Right atrium auricular region (tissue), 2 donors: ENCODE results near the gene RCSD1. TPM values are rescaled to one million over a fixed set of nuclear protein-coding genes. Genes with fewer than 3 reads are reported as not detected.

ENCODE experiments used
- DNase-seq: peaks from one replicate; pipeline ENCODE4 v3.0.0-alpha.2; 2019; ENCODE audit warnings: low spot score
- H3K27ac ChIP-seq, 2 donors: fragments of 200-600 bp; sonication (generic); 1 replicate in 1 of 2; 2 replicates in 1 of 2; pipeline ENCODE4 v1.5.1; 2016 to 2019
- H3K27me3 ChIP-seq, 2 donors: fragments of 200-600 bp; sonication (generic); one replicate each; pipeline versions ENCODE4 v1.5.1 to v1.6.0; 2017 to 2019
- H3K36me3 ChIP-seq: fragments of 200-600 bp; sonication (generic); one replicate; pipeline ENCODE4 v1.5.1; 2016
- H3K4me1 ChIP-seq, 2 donors: fragments of 200-600 bp; sonication (generic); one replicate each; pipeline versions ENCODE4 v1.5.1 to v1.6.0; 2017 to 2019
- H3K4me3 ChIP-seq, 2 donors: fragments of 200-600 bp; sonication (generic); 1 replicate in 1 of 2; 2 replicates in 1 of 2; pipeline ENCODE4 v1.5.1; 2017 to 2019; ENCODE audit warnings: mild to moderate bottlenecking in 1 of 2, moderate library complexity in 1 of 2
- H3K9me3 ChIP-seq, 2 donors: fragments of 200-600 bp; sonication (generic); one replicate each; pipeline ENCODE4 v1.5.1; 2019
- CTCF ChIP-seq, 2 donors: fragments of 200-600 bp; sonication (generic); IDR thresholded peaks; one replicate each; pipeline ENCODE4 v1.5.1; 2019; ENCODE audit warnings: antibody characterized with exemption in 2 of 2
- total RNA-seq, 2 donors: library from RNA; depleted of rRNA; stranded (reverse); fragments of >200 nt; gene quantifications; one replicate each; pipeline ENCODE4 v1.1.0, GENCODE V29; 2016

The RCSD1 gene
- total RNA-seq, 2 donors from 2014 or later = 26.5 to 39.3 TPM

DNA sequence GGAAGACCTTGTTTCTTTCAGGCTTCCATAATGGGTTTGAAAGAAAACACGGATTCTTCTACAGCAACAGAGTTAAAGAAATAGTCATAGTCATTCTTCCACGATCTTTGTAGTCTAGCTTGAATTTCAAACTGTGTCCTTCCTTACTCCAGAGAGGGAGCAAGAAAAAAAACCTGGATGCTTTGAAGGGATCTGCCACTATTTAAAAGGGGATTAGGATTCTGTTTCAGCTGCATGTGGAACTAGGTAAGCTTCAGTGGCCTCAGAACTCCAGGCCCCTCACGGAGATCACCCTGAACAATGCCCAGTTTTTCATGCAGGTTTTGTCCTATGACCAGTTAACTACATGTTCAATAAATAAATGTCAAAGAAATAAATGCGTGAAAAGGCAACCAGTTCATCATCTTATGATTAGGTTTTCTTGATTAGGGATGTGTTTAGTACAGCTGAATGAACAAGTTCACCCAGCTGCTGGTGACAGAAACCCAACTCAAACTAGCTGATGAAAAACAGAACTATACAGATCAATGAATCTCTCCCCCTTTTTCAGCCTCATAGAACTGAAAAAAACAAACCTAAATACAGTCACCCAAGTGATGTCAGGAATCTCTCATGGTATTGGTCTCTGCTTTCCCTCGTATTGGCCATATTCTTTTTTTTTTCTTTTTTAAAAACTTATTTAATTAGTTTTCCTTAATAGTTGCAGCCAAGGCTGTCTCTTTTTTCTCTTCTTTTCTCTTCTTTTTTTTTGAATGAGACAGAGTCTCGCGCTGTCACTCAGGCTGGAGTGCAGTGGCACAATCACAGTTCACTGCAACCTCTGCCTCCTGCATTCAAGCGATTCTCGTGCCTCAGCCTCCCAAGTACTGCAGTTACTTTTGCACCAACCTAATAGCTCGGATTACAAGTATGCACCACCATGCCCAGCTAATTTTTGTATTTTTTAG lies 77.2 kb downstream of the RCSD1 start:
- no peak overlapping the region for H3K27ac ChIP-seq
- H3K36me3 ChIP-seq = peaks cover 9% of the 10 kb centered on the region
- H3K4me3 ChIP-seq = no peak overlapping the region
- H3K9me3 ChIP-seq = no peaks in the 10 kb centered on the region
- no peaks in the 10 kb centered on the region for H3K27me3 ChIP-seq
- DNase-seq = no peak
- TF ChIP-seq CTCF (IDR thresholded peaks at IDR 0.05) = no peak
- peaks cover 0 to 7% of the 10 kb centered on the region in 2 donors for H3K4me1 ChIP-seq

- no peak for DNase-seq
- H3K4me3 ChIP-seq = no peak overlapping the region
- no peak for TF ChIP-seq CTCF (IDR thresholded peaks at IDR 0.05)
Measured at GRCh38 chr1:167707942-167708341, 77.9 kb downstream of the RCSD1 start.

DNA sequence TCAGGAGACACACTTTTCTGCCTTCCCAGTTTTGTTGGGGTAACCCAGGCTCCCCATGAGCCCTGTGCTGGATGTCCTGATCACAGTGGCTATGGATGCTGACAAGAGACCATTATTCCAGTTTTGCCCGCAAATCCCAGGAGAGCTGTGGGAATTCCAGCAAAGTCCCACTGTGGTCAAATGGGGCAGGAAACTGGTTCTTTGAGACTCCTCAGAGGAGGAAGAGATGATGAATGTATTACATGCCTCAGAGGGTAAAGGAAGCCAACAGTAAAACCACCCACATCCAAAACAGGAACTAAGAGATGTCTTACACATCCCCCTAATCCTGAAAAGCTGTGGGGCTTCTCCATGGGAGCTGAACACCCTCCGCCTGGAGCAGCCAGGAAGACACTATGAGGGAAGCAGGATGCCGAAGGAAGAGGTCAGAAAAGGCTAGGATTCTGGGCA lies 78.9 kb downstream of the RCSD1 start:
- H3K4me1 ChIP-seq = peaks cover 0 to 13% of the 10 kb centered on the region in 2 donors
- TF ChIP-seq CTCF (IDR thresholded peaks at IDR 0.05) = no peak
- DNase-seq = no peak
- no peaks in the 10 kb centered on the region for H3K36me3 ChIP-seq
- no peak overlapping the region for H3K4me3 ChIP-seq
- no peaks in the 10 kb centered on the region for H3K9me3 ChIP-seq
- H3K27me3 ChIP-seq = no peaks in the 10 kb centered on the region
- H3K27ac ChIP-seq = no peak overlapping the region

More at GRCh38 chr1:167707942-167708341, 77.9 kb downstream of the RCSD1 start:
- Histone ChIP-seq H3K9me3 (no peaks in the 10 kb centered on the region), H3K36me3 (peaks cover 6% of the 10 kb centered on the region), H3K27me3 (no peaks in the 10 kb centered on the region), H3K4me1 (peaks cover 0 to 7% of the 10 kb centered on the region in 2 donors), H3K27ac (no peak overlapping the region)

DNA sequence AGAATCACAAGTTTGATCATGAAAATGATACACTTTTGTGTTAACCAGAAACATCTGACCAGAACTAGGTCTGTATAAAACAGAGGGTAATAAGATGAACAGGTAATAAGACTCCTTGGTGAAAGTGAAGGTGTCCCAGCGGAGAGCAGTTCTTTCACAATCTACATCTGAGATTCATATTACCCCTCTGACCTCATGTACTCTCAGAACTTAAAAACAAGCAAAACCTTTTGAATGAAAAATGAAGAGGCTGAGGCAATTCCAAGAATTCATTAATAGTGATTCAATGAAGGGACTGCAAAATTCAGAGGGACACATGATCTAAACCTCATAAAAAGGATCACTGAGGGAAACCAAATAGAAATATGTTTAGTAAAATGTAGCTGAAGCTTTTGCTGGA lies 80.8 kb downstream of the RCSD1 start:
- H3K27ac ChIP-seq = peak overlapping the region in 1 of 2 donors; percentile 52
- no peak for TF ChIP-seq CTCF (IDR thresholded peaks at IDR 0.05)

GRCh38 chr1:167711797-167712196 lies 81.8 kb downstream of the RCSD1 start:
- no peaks in the 10 kb centered on the region for H3K36me3 ChIP-seq
- H3K9me3 ChIP-seq = no peaks in the 10 kb centered on the region
- H3K27ac ChIP-seq = peak overlapping the region in 1 of 2 donors; percentile 52
- DNase-seq = no peak
- H3K27me3 ChIP-seq = no peaks in the 10 kb centered on the region
- H3K4me3 ChIP-seq = no peak overlapping the region
- peaks cover 0 to 11% of the 10 kb centered on the region in 2 donors for H3K4me1 ChIP-seq
- no peak for TF ChIP-seq CTCF (IDR thresholded peaks at IDR 0.05)

More for the DNA sequence above, 80.8 kb downstream of the RCSD1 start:
- DNase-seq = no peak
- Histone ChIP-seq H3K9me3 (no peaks in the 10 kb centered on the region), H3K36me3 (no peaks in the 10 kb centered on the region), H3K27me3 (no peaks in the 10 kb centered on the region), H3K4me1 (peaks cover 0 to 11% of the 10 kb centered on the region in 2 donors), H3K4me3 (no peak overlapping the region)
